A549 (cell line): ENCODE results near the gene NUP50.

Source experiments
- CEBPB ChIP-seq, 2 experiments: fragments of >200 bp in 1 of 2; sonication (Bioruptor Twin) in 1 of 2; formaldehyde crosslinking in 1 of 2; IDR thresholded peaks; 2 replicates each; pipeline ENCODE4 v1.6.1; 2012 to 2016
- CHD2 ChIP-seq: fragments of 150-350 bp; IDR thresholded peaks from 2 replicates; pipeline ENCODE4 v1.6.1; 2014; ENCODE audit warnings: low read length; ENCODE audit not compliant: partially characterized antibody
- CHD4 ChIP-seq: fragments of 200-600 bp; sonication (generic); IDR thresholded peaks from 2 replicates; pipeline ENCODE4 v1.6.1; 2016; ENCODE audit warnings: antibody characterized with exemption, mild to moderate bottlenecking, borderline replicate concordance
- CTCF ChIP-seq: fragments of >200 bp; sonication (Bioruptor Twin); formaldehyde crosslinking; IDR thresholded peaks from 3 replicates; pipeline ENCODE4 v1.5.1; 2016
- HDAC2 ChIP-seq: fragments of 200-600 bp; sonication (generic); IDR thresholded peaks from 2 replicates; pipeline ENCODE4 v1.6.1; 2016
- JUN ChIP-seq, 2 experiments: fragments of >200 bp; sonication (Bioruptor Twin); formaldehyde crosslinking; IDR thresholded peaks; 2 replicates in 1 of 2; 3 replicates in 1 of 2; pipeline ENCODE4 v1.6.1; 2016 to 2017
- KDM1A ChIP-seq: fragments of 200-600 bp; sonication (generic); IDR thresholded peaks from 2 replicates; pipeline ENCODE4 v1.6.1; 2016; ENCODE audit warnings: low read depth, mild to moderate bottlenecking
- NR3C1 ChIP-seq: fragments of >200 bp; sonication (Bioruptor Twin); formaldehyde crosslinking; IDR thresholded peaks from 3 replicates; pipeline ENCODE4 v1.6.1; 2017
- PBX3 ChIP-seq: IDR thresholded peaks from 2 replicates; pipeline ENCODE4 v1.6.1; 2012
- POLR2A ChIP-seq: IDR thresholded peaks from 2 replicates; pipeline ENCODE4 v1.6.1; 2012; ENCODE audit warnings: mild to moderate bottlenecking, low read length
- REST ChIP-seq: fragments of 200-600 bp; sonication (generic); IDR thresholded peaks from 2 replicates; pipeline ENCODE4 v1.6.1; 2016; ENCODE audit warnings: antibody characterized with exemption, mild to moderate bottlenecking, moderate library complexity

GRCh38 chr22:45125188-45125587 lies 38.5 kb upstream of the NUP50 start:
- TF ChIP-seq CTCF (no peak), NR3C1 (no peak), POLR2A (no peak), CHD4 (no peak), REST (no peak), CHD2 (no peak), PBX3 (no peak), HDAC2 (no peak), KDM1A (no peak), JUN (IDR thresholded peaks at IDR 0.05) (no peak), CEBPB (IDR thresholded peaks at IDR 0.05) (no peak)
